Measurements from ENCODE around the gene GAPDH. TPM values are rescaled to one million over a fixed set of nuclear protein-coding genes. Genes with fewer than 3 reads are reported as not detected.
A peak's percentile ranks its signal among the peaks of the same experiment; 100 is the strongest.
"Not testable (repeated sequence)": the region's sequence is repeated elsewhere in the genome, so short reads cannot be mapped to it uniquely, and the experiment has no call there.

The GAPDH gene
- polyA plus RNA-seq, 3 donors: 1,949 to 2,148 (median 2,005) TPM

GRCh38 chr12:6541371-6542165 is 7.3 kb downstream of the GAPDH start:
- DNase-seq (ENCODE audit: low read depth in 3 of 3, low spot score in 2 of 3): no peak

- no peak for DNase-seq (ENCODE audit: low read depth in 3 of 3, low spot score in 2 of 3)
Measured at GRCh38 chr12:6542209-6543009, 8.1 kb downstream of the GAPDH start.

- no peak for DNase-seq (ENCODE audit: low read depth in 3 of 3, low spot score in 2 of 3)
Measured at GRCh38 chr12:6546016-6546415, 11.7 kb downstream of the GAPDH start.

GRCh38 chr12:6547566-6547965 is 13.2 kb downstream of the GAPDH start:
- DNase-seq (ENCODE audit: low read depth in 3 of 3, low spot score in 2 of 3): no peak

DNA sequence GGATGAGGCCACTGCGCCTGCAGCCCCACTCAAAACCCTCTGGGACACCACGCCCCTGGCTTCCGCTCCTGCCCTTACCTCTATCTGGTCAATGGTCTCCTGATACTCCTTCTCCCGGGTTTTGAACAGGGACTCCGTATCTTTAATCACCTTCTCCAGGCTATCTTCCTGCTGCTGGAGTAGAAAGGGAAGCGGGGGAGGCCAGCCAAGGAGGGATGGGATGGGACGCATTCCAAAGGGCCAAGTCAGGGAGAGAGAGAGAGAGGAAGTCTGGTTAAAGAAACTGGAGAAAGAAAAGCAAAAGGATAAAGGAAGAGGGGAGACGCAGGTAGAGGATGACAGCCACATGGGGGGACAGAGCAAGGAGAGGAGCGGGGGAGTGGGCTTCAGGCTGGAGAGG is 13.7 kb downstream of the GAPDH start:
- no peak for DNase-seq (ENCODE audit: low read depth in 3 of 3, low spot score in 2 of 3)

- DNase-seq (ENCODE audit: low read depth in 3 of 3, low spot score in 2 of 3): no peak
Measured at GRCh38 chr12:6548556-6548955, 14.2 kb downstream of the GAPDH start.

DNA sequence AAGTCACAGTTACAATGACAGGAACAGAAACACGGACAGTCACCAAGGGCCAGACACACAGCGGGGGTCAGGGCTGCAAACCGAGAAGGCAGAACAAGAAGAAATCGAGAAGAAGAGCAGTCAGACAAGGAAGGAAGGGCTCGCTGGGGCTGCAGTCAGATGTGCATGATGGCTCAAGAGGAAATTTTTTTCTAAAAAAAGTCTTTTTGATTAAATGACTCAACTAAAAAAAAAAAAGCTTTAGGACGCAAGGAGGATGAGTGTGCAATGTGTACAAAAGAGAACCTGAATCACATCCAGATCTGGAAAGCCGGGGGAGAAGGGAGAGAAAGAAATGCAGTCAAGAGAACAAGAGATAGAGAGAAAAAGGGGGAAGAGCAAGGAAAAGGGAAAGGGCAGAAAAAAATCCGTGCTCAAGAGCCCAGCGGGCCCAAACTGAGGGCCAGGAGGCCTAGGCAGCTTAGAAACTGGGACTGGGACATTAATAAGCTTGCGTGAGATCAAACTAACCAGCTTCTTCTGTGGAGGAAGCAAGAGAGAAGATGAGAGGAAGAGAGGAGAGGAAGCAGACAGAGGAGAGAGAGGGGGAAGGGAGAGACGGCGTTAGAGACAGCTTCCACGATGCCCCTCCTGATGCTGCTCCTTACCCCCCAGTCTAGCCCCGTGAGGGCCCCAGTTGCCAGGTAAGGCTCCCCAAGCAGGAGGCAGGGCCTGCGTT is 14.8 kb downstream of the GAPDH start:
- DNase-seq (ENCODE audit: low read depth in 3 of 3, low spot score in 2 of 3): no peak

DNA sequence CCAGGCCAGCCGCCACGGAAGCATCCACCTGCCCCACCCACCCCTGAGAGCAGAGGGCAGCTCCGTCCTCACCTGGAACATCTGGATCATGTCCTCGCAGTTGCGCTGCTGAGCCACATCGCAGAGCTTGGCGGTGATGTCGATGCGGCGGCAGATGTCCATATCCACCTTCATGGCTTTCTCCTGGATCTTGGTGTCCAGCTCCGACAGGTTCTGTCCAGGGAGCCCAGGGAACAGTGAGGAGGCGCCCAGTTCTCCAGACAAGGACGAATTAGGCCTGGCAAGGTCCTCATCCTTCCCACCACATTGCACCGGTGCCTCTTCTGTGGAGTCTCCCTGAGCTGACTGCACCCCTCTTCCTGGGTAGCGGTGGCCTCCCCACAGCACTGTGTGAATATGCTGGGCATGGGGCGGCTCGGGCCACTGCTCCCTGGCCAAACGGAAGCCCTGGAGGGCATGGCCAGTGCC is 15.4 kb downstream of the GAPDH start:
- DNase-seq (ENCODE audit: low read depth in 3 of 3, low spot score in 2 of 3): no peak

- no peak for DNase-seq (ENCODE audit: low read depth in 3 of 3, low spot score in 2 of 3)
Measured at GRCh38 chr12:6550294-6551062, 16.2 kb downstream of the GAPDH start.

GRCh38 chr12:6551063-6551461 is 16.7 kb downstream of the GAPDH start:
- DNase-seq (ENCODE audit: low read depth in 3 of 3, low spot score in 2 of 3): no peak

- DNase-seq (ENCODE audit: low read depth in 3 of 3, low spot score in 2 of 3): no peak
Measured at GRCh38 chr12:6551496-6552139, 17.3 kb downstream of the GAPDH start.

DNA sequence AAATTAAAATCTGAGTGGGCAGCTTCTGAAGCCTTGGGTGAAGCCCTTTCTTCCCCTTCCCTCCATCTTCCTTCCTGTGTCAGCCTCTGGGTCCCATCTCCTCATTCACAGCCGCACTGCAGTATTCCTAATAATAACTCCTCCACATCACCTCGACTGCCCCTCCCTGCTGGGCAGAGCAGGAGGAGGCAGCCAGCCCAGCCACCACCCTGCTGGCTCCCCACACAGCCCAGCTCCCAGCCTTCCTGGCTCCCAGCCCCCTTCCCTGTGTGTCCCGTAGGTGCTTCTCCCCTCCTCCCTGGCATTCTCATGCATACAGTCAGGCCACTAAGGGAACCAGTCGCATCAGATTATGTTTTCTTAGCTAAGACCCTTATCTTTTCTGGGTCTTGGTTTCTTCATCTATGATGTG is 17.8 kb downstream of the GAPDH start:
- DNase-seq (ENCODE audit: low read depth in 3 of 3, low spot score in 2 of 3): no peak

DNA sequence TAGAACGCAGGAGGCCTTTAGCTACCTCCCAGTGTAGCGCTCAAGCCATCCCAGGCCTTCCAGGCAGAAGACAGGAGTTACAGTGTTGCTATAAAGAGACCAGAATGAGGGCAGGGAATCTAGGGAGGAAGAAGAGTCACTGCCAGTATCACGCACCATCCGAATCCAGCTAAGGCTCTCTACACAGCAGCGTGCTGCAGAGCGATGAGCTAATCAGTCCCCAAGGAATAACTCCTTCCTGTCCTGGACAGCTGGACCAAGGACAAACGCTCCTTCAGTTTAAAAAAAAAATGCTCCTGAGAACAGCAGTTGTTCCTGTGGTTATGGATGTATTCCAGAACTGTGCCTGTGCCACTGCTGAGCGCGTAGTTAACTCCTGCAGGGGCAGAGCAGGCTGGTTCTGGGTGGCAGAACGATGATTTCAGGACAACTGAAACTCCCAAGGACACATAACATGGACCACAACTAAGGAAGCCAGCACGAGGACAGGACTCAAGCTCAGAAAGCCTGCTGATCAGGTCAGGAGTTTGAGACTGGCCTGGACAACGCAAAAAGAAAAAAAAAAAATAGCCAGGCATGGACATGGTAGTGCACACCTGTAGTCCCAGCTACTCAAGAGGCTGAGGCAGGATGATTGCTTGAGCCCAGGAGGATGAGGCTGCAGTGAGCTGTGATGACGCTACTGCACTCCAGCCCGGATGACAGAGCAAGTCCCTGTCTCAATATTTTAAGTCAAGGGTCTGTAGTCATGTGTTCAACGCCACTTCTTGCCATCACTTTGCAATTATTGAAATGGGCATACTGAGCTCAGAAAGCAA is 18.9 kb downstream of the GAPDH start:
- DNase-seq (ENCODE audit: low read depth in 3 of 3, low spot score in 2 of 3): no peak

DNA sequence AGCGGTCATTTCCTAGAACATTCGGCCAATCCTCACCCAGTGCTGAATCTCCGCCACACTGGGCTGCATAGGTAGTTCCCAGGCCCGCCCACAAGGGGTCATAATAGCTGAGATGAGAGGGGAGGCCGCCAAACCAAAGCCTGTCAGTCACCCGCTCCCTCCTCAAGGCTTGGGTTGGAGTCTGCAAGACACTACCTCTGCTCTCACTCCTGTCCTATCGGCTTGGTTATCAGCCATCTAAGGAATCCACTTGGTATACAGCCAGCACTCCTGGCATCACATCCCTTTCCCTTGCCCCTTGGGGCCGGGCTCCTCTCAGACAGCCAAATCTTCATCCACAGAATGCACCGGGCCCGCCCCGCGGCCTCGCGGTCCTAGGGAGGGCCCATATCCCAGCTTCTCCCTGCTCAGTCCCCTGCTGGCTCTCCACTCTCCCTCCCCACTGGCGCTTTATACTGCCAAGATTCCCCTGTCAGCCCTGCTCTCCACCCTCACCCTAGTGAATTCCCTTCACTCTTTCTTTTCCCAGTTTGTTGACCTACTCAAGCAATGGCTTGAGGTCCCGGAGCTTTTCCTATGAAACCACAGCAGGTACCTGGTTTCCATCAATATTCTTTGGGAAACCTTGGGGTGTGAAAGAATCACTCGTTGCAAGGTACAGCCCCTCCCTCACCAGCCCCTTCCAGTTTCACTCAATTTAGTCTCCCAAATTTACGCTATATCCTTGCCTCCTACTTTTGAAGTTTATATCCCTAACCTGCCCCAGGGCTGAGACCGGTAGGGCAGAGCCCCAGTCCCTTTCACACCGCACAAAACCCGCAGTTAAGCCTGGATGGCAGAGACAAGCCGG is 20.1 kb downstream of the GAPDH start:
- peak in 1 of 3 donors; percentile 50 for DNase-seq (ENCODE audit: low read depth in 3 of 3, low spot score in 2 of 3)

DNA sequence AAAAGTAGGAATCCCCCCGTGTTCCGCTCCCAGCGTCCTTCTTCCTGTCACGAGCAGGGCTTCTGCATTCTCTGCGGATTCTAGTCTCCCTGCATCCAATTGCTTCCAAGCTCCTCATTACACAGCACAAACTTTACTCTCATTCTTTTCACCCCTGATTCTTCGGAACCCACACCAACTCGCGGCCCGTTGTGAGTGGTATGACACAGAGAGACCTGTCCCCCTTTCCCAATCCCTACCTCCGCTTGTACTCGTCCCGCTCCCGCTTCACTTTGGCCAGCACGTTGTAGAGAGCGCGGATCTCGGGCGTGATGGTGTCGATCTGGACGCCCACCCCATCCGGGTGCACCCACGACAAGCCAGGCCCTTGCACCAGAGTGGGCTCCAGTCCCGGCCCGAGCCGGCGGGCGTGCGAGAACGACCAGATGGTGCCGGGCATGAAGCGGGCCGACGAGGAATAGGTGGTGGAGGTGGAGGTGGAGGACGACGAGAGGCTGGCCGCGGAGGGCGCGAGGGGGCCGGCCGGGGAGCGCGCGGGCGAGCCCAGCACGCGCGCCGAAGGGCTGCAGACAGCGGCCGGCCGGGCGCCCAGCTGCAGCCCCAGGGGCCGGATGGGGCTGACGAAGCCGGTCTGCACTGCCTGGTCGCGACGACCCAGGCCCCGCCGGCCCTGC is 20.8 kb downstream of the GAPDH start:
- DNase-seq (ENCODE audit: low read depth in 3 of 3, low spot score in 2 of 3): no peak

DNA sequence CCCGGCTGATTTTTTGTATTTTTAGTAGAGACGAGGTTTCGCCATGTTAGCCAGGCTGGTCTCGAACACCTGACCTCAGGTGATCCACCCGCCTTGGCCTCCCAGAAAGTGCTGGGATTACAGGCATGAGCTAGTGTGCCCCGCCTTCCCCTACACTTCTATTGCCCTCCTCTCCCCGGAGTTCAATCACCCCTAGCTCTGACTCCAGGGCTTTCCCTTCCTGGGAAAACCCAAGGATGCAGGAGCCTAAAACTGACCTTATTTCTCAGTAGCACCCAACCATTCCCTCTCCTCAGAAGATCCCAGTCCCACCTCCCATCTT is 22.1 kb downstream of the GAPDH start:
- not testable (repeated sequence) for DNase-seq (ENCODE audit: low read depth in 3 of 3, low spot score in 2 of 3)

DNA sequence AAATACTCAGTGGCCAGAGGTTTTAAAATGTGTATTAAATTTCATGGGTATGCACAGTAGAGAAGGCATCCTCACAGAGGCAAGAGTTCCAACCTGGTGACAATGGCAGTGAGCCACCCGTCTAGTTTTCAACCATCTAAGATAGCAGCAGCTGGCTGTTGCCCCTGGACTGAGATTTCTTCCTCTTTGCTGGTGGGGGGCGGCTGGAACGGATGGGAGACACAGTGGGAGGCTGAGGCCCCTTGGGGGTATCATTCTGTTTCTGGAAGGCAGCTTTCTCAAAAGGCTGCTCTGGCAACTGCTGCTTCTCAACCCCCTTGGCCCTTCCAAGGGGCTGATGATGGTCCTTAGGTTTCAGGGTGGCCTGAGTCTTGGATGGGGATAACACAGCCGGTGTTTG is 22.5 kb downstream of the GAPDH start:
- DNase-seq (ENCODE audit: low read depth in 3 of 3, low spot score in 2 of 3): no peak

Measured in right renal cortex interstitium (tissue), 3 donors.